Ectodermal cell (in vitro differentiated cells): Measurements from ENCODE around the gene PSME4.

Experiments used
- H3K27ac ChIP-seq: 2 replicates; pipeline ENCODE4 v1.7.0; 2013; ENCODE audit warnings: mild to moderate bottlenecking, low read depth, low read length; ENCODE audit not compliant: insufficient read depth, poor library complexity, severe bottlenecking
- H3K27me3 ChIP-seq: 2 replicates; pipeline ENCODE4 v1.7.0; 2013; ENCODE audit warnings: mild to moderate bottlenecking, low read length; ENCODE audit not compliant: insufficient read depth, control insufficient read depth, poor library complexity, severe bottlenecking
- H3K36me3 ChIP-seq: one replicate; pipeline ENCODE4 v1.7.0; 2013; ENCODE audit warnings: low read length; ENCODE audit not compliant: control insufficient read depth, insufficient read depth
- H3K4me1 ChIP-seq: one replicate; pipeline ENCODE4 v1.7.0; 2013; ENCODE audit warnings: low read length; ENCODE audit not compliant: control insufficient read depth, insufficient read depth
- H3K4me3 ChIP-seq: 2 replicates; pipeline ENCODE4 v1.7.0; 2013; ENCODE audit warnings: low read depth, low read length, control low read depth; ENCODE audit not compliant: insufficient read depth
- H3K9me3 ChIP-seq: 2 replicates; pipeline ENCODE4 v1.7.0; 2013; ENCODE audit warnings: mild to moderate bottlenecking, low read length, moderate library complexity; ENCODE audit not compliant: control insufficient read depth
- WGBS, 2 experiments: methylation state at CpG; one replicate each; pipeline ENCODE4 v1.1.7; 2013; ENCODE audit warnings: missing lambda C conversion rate in 2 of 2; 5-methylcytosine and 5-hydroxymethylcytosine counted together

The PSME4 gene

GRCh38 chr2:53998834-53999233, 28.0 kb upstream of the PSME4 start:
- no peaks in the 10 kb centered on the region for H3K36me3 ChIP-seq
- H3K4me1 ChIP-seq, result no peaks in the 10 kb centered on the region
- WGBS, 2 experiments, result 79 to 82% methylated on average over 3 of the region's 3 CpGs
- no peak overlapping the region for H3K4me3 ChIP-seq
- H3K27ac ChIP-seq, result no peak overlapping the region
- no peaks in the 10 kb centered on the region for H3K27me3 ChIP-seq
- no peaks in the 10 kb centered on the region for H3K9me3 ChIP-seq

- Histone ChIP-seq H3K27me3 (no peaks in the 10 kb centered on the region), H3K27ac (no peak overlapping the region), H3K9me3 (no peaks in the 10 kb centered on the region), H3K36me3 (no peaks in the 10 kb centered on the region), H3K4me3 (no peak overlapping the region), H3K4me1 (no peaks in the 10 kb centered on the region)
- 92 to 96% methylated on average over 7 to 8 of the region's 8 CpGs for WGBS, 2 experiments
Measured at GRCh38 chr2:53994818-53995808, 24.3 kb upstream of the PSME4 start.

GRCh38 chr2:53991948-53992347, 21.2 kb upstream of the PSME4 start:
- no peaks in the 10 kb centered on the region for H3K4me1 ChIP-seq
- no peaks in the 10 kb centered on the region for H3K36me3 ChIP-seq
- no peak overlapping the region for H3K4me3 ChIP-seq
- H3K27ac ChIP-seq, result no peak overlapping the region
- H3K9me3 ChIP-seq, result no peaks in the 10 kb centered on the region
- H3K27me3 ChIP-seq, result no peaks in the 10 kb centered on the region

GRCh38 chr2:53989210-53989862, 18.5 kb upstream of the PSME4 start:
- Histone ChIP-seq H3K9me3 (no peaks in the 10 kb centered on the region), H3K4me1 (no peaks in the 10 kb centered on the region), H3K4me3 (no peak overlapping the region), H3K36me3 (no peaks in the 10 kb centered on the region), H3K27me3 (no peaks in the 10 kb centered on the region), H3K27ac (no peak overlapping the region)
- WGBS, 2 experiments, result 91 to 92% methylated on average over 2 of the region's 2 CpGs

GRCh38 chr2:53987336-53987921, 16.6 kb upstream of the PSME4 start:
- 80 to 100% methylated on average over 1 of the region's 1 CpG for WGBS, 2 experiments
- H3K36me3 ChIP-seq, result no peaks in the 10 kb centered on the region
- H3K4me3 ChIP-seq, result no peak overlapping the region
- H3K4me1 ChIP-seq, result no peaks in the 10 kb centered on the region
- no peak overlapping the region for H3K27ac ChIP-seq
- no peaks in the 10 kb centered on the region for H3K27me3 ChIP-seq
- H3K9me3 ChIP-seq, result no peaks in the 10 kb centered on the region

- no peaks in the 10 kb centered on the region for H3K27me3 ChIP-seq
- no peaks in the 10 kb centered on the region for H3K4me1 ChIP-seq
- no peak overlapping the region for H3K27ac ChIP-seq
- no peak overlapping the region for H3K4me3 ChIP-seq
- H3K36me3 ChIP-seq, result peaks cover 2% of the 10 kb centered on the region
- WGBS, 2 experiments, result 91 to 93% methylated on average over 4 of the region's 4 CpGs
- H3K9me3 ChIP-seq, result no peaks in the 10 kb centered on the region
Measured at GRCh38 chr2:53985646-53986045, 14.9 kb upstream of the PSME4 start.

- WGBS, 2 experiments, result 0 to 1% methylated on average over 46 of the region's 46 CpGs
- Histone ChIP-seq H3K4me3 (peak overlapping the region; percentile 93), H3K4me1 (no peaks in the 10 kb centered on the region), H3K27me3 (no peaks in the 10 kb centered on the region), H3K27ac (peak overlapping the region; percentile 74), H3K36me3 (no peaks in the 10 kb centered on the region), H3K9me3 (no peaks in the 10 kb centered on the region)
Measured at GRCh38 chr2:53969968-53970723, 647 bp downstream of the PSME4 start.

- no peaks in the 10 kb centered on the region for H3K4me1 ChIP-seq
- no peaks in the 10 kb centered on the region for H3K9me3 ChIP-seq
- peak overlapping the region; percentile 13 for H3K27ac ChIP-seq
- H3K4me3 ChIP-seq, result peak overlapping the region; percentile 93
- H3K27me3 ChIP-seq, result no peaks in the 10 kb centered on the region
- H3K36me3 ChIP-seq, result no peaks in the 10 kb centered on the region
- 16% methylated on average over 6 of the region's 6 CpGs for WGBS, 2 experiments
Measured at GRCh38 chr2:53969285-53969967, 1.4 kb downstream of the PSME4 start.

GRCh38 chr2:53964987-53965687, 5.7 kb downstream of the PSME4 start:
- H3K4me3 ChIP-seq, result no peak overlapping the region
- no peaks in the 10 kb centered on the region for H3K36me3 ChIP-seq
- H3K4me1 ChIP-seq, result peaks cover 6% of the 10 kb centered on the region
- H3K27ac ChIP-seq, result no peak overlapping the region
- H3K27me3 ChIP-seq, result no peaks in the 10 kb centered on the region
- whole genome bisulfite sequencing, 2 experiments, result 78 to 83% methylated on average over 11 of the region's 11 CpGs
- H3K9me3 ChIP-seq, result no peaks in the 10 kb centered on the region
